Activated T-helper 2 cell treated with anti-CD3 and anti-CD28 coated beads, Interferon-gamma antibody, Interleukin-2, Interleukin-4, amounts not matched to agents 10 μg/mL and 5 μg/mL and 100 μg/mL, durations not matched to agents 14 hours and 24 hours and 36 hours (primary cell): ENCODE measurements around the gene RPS3A. TPM values are rescaled to one million over a fixed set of nuclear protein-coding genes. Genes with fewer than 3 reads are reported as not detected.

Experiments used
- total RNA-seq: library from RNA; stranded (reverse); gene quantifications from 2 replicates; pipeline ENCODE4 v1.2.3, GENCODE V29; 2022

Gene RPS3A
- total RNA-seq, 1 donor from 2014 or later = 1,827 TPM

Other genes with a start within 250 kb of the RPS3A start
- gene LRBA, start 84.3 kb upstream of the RPS3A start, total RNA-seq = 46.4 and 47.7 TPM in 2 replicates
- not detected in 2 replicates for gene PRSS48, start 177.5 kb downstream of the RPS3A start, total RNA-seq
- gene SH3D19, start 226.0 kb downstream of the RPS3A start, total RNA-seq = not detected in 2 replicates